Measurements from ENCODE around the gene TANK.
A peak's percentile ranks its signal among the peaks of the same experiment; 100 is the strongest.

TANK gene

GRCh38 chr2:161138429-161138828 lies 21.8 kb upstream of the TANK start:
- Histone ChIP-seq H3K27ac (no peak overlapping the region), H3K4me2 (no peak overlapping the region), H4K20me1 (ENCODE audit: insufficient read depth) (no peaks in the 10 kb centered on the region), H3K79me2 (ENCODE audit: insufficient read depth, low read depth) (no peaks in the 10 kb centered on the region), H2AFZ (ENCODE audit: low read depth) (no peak overlapping the region), H3K4me3 (IDR thresholded peaks at IDR 0.05; ENCODE audit: insufficient read depth, low read depth, low read length) (no peak overlapping the region), H3K27me3 (ENCODE audit: insufficient read depth, low read depth) (no peaks in the 10 kb centered on the region), H3K4me1 (ENCODE audit: low read depth, poor library complexity, severe bottlenecking) (peaks cover 14% of the 10 kb centered on the region), H3K36me3 (ENCODE audit: insufficient read depth) (no peaks in the 10 kb centered on the region), H3K9ac (no peak overlapping the region)
- TF ChIP-seq CTCF (conservative IDR thresholded peaks at IDR 0.05; ENCODE audit: low read depth, low read length) = no peak

- Histone ChIP-seq H3K36me3 (ENCODE audit: insufficient read depth) (no peaks in the 10 kb centered on the region), H2AFZ (ENCODE audit: low read depth) (no peak overlapping the region), H4K20me1 (ENCODE audit: insufficient read depth) (no peaks in the 10 kb centered on the region), H3K79me2 (ENCODE audit: insufficient read depth, low read depth) (no peaks in the 10 kb centered on the region), H3K9ac (no peak overlapping the region), H3K27me3 (ENCODE audit: insufficient read depth, low read depth) (no peaks in the 10 kb centered on the region), H3K4me3 (IDR thresholded peaks at IDR 0.05; ENCODE audit: insufficient read depth, low read depth, low read length) (no peak overlapping the region), H3K4me2 (0 out of 2 replicates have a peak overlapping the region, but pooled peaks have one; percentile 6), H3K27ac (no peak overlapping the region), H3K4me1 (ENCODE audit: low read depth, poor library complexity, severe bottlenecking) (peaks cover 14% of the 10 kb centered on the region)
- no peak for TF ChIP-seq CTCF (conservative IDR thresholded peaks at IDR 0.05; ENCODE audit: low read depth, low read length)
Observed at GRCh38 chr2:161139098-161139987, 20.9 kb upstream of the TANK start.

- no peaks in the 10 kb centered on the region for H3K79me2 ChIP-seq (ENCODE audit: insufficient read depth, low read depth)
- no peaks in the 10 kb centered on the region for H3K27me3 ChIP-seq (ENCODE audit: insufficient read depth, low read depth)
- no peak overlapping the region for H3K9ac ChIP-seq
- no peak for TF ChIP-seq CTCF (conservative IDR thresholded peaks at IDR 0.05; ENCODE audit: low read depth, low read length)
- H2AFZ ChIP-seq (ENCODE audit: low read depth) = no peak overlapping the region
- no peak overlapping the region for H3K4me2 ChIP-seq
- H3K27ac ChIP-seq = no peak overlapping the region
- H3K36me3 ChIP-seq (ENCODE audit: insufficient read depth) = no peaks in the 10 kb centered on the region
- H3K4me3 ChIP-seq (IDR thresholded peaks at IDR 0.05; ENCODE audit: insufficient read depth, low read depth, low read length) = no peak overlapping the region
- no peaks in the 10 kb centered on the region for H4K20me1 ChIP-seq (ENCODE audit: insufficient read depth)
- H3K4me1 ChIP-seq (ENCODE audit: low read depth, poor library complexity, severe bottlenecking) = peaks cover 14% of the 10 kb centered on the region
Observed at GRCh38 chr2:161141033-161141432, 19.2 kb upstream of the TANK start.

GRCh38 chr2:161146209-161146775 lies 13.9 kb upstream of the TANK start:
- no peak overlapping the region for H2AFZ ChIP-seq (ENCODE audit: low read depth)
- H3K4me3 ChIP-seq (IDR thresholded peaks at IDR 0.05; ENCODE audit: insufficient read depth, low read depth, low read length) = no peak overlapping the region
- H4K20me1 ChIP-seq (ENCODE audit: insufficient read depth) = no peaks in the 10 kb centered on the region
- H3K36me3 ChIP-seq (ENCODE audit: insufficient read depth) = no peaks in the 10 kb centered on the region
- H3K27me3 ChIP-seq (ENCODE audit: insufficient read depth, low read depth) = no peaks in the 10 kb centered on the region
- H3K4me1 ChIP-seq (ENCODE audit: low read depth, poor library complexity, severe bottlenecking) = no peaks in the 10 kb centered on the region
- H3K27ac ChIP-seq = no peak overlapping the region
- no peak for TF ChIP-seq CTCF (conservative IDR thresholded peaks at IDR 0.05; ENCODE audit: low read depth, low read length)
- H3K4me2 ChIP-seq = no peak overlapping the region
- no peak overlapping the region for H3K9ac ChIP-seq
- H3K79me2 ChIP-seq (ENCODE audit: insufficient read depth, low read depth) = no peaks in the 10 kb centered on the region
